HEK293T (cell line): ENCODE results near the gene PCDHGA12.

Source experiments
- FOXA1 ChIP-seq: fragments of 450-650 bp; IDR thresholded peaks from 2 replicates; pipeline ENCODE4 v1.6.1; 2016; ENCODE audit warnings: mild to moderate bottlenecking
- FOXK2 ChIP-seq: fragments of 450-650 bp; IDR thresholded peaks from 2 replicates; pipeline ENCODE4 v1.6.1; 2016; ENCODE audit warnings: mild to moderate bottlenecking
- LEF1 ChIP-seq: fragments of 450-650 bp; IDR thresholded peaks from 2 replicates; pipeline ENCODE4 v1.6.1; 2017; ENCODE audit warnings: mild to moderate bottlenecking, borderline replicate concordance
- NFRKB ChIP-seq: fragments of 450-650 bp; IDR thresholded peaks from 2 replicates; pipeline ENCODE4 v1.6.1; 2016; ENCODE audit warnings: mild to moderate bottlenecking, moderate library complexity
- SP1 ChIP-seq: fragments of 450-650 bp; IDR thresholded peaks from 2 replicates; pipeline ENCODE4 v1.6.1; 2017
- ZNF384 ChIP-seq: fragments of 450-650 bp; IDR thresholded peaks from 2 replicates; pipeline ENCODE4 v1.6.1; 2016

DNA sequence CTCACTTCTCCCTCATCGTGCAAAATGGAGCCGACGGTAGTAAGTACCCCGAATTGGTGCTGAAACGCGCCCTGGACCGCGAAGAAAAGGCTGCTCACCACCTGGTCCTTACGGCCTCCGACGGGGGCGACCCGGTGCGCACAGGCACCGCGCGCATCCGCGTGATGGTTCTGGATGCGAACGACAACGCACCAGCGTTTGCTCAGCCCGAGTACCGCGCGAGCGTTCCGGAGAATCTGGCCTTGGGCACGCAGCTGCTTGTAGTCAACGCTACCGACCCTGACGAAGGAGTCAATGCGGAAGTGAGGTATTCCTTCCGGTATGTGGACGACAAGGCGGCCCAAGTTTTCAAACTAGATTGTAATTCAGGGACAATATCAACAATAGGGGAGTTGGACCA, 979 bp downstream of the PCDHGA12 start:
- TF ChIP-seq LEF1 (no peak), ZNF384 (no peak), FOXA1 (no peak), FOXK2 (no peak), SP1 (no peak), NFRKB (no peak)
